GM19468 (cell line): ENCODE results near the gene FUT4.
"Not testable (repeated sequence)": the region's sequence is repeated elsewhere in the genome, so short reads cannot be mapped to it uniquely, and the experiment has no call there.

Experiments used
- ATAC-seq: cut with Tn5 transposase; IDR thresholded peaks from one replicate; pipeline ENCODE4 v1.9.1; 2021; ENCODE audit warnings: mild to moderate bottlenecking, moderate library complexity, moderate number of reproducible peaks; ENCODE audit not compliant: unreplicated experiment; ENCODE audit errors: extremely low read depth

Gene FUT4

DNA sequence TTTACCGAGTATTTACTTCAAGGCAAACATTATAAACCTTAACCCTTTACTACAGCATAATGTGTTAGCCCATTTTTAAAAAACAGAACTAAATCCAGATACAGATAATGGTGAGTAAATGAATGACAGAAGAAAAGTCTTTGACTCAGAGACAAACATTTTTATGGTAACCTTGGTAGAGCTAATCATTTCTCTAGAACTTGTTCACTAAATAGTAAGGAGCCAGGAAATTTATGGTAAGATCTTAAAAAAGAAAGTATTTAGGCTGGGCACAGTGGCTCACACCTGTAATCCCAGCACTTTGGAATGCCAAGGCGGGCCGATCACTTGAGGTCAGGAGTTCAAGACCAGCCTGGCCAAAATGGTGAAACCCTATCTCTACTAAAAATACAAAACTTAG is 11.5 kb upstream of the FUT4 start:
- ATAC-seq, result no peak

DNA sequence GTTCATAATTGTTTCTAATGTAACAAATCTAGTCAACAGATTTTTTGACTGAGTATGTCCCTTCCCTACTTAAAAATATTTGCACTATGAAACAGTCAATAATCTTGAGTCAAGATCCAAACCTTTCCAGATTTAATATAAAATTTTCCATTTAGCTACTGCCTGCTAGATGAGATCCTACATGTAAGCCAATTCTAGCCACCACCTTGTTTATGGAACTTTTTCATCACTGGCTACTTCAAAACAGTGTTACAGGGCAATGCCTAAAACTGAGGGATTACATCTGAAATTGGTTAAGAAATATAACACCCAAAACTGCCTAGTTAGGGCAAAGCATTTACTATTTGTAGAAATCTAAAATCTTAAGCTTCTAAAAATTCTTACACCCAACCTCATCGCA is 10.5 kb upstream of the FUT4 start:
- no peak for ATAC-seq

DNA sequence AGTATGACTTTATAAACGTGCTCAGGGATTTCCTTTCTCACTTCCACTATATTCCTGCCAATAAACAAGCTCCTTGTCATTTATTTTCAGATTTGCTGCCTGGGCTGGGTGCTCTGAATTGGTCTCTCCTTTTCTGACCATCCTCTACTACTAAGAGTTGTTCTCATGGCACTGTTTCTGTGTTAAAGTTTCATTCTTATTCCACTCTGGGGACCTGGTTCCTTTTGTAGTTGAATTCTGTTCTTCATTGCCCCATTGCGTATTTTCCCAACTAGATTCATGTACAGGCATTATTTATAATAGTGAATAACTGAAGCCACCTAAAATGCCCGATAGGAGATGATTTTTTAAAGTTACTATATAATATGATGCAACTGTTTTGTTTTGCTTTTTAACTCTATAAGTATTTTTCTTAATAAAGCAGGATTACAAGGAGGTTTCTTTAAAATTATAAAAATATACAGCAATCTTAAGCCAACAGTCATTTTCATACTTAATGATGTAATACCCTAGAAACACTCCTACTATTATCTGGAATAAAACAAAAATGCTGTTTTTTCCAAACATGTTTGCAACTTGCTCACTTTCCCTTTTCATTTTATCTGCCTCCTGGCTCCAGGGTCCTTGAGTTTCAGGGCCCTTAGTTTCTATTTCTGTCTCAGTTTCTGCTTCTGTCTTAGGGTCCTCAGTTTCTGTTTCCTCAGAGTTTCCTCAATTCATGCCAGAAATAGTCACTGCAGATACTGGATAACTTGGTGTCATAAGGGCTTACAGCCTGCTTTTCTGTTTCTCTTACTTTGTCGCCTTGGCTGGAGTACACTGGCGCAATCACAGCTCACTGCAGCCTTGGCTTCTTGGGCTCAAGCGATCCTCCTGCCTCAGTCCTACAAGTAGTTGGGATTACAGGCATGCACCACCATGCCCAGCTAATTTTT is 9.8 kb upstream of the FUT4 start:
- no peak for ATAC-seq

DNA sequence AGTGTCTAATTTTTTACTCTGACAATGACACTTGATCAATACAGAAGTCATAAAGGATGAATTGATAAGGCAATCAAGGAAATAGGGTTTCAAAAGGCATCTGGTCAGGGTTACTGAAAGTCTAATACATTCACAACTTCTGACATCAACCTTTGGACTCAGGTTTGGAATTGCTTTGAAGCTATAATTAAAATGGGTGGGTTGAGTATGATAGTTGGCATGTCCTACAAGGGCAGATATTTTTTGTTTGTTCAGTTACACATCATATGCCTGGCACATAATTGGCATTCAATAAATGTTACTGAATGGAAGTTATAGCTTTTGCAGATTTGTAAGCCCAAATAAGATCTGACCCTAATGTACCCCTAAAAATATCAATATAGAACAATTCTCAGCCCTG is 7.3 kb upstream of the FUT4 start:
- ATAC-seq, result no peak

DNA sequence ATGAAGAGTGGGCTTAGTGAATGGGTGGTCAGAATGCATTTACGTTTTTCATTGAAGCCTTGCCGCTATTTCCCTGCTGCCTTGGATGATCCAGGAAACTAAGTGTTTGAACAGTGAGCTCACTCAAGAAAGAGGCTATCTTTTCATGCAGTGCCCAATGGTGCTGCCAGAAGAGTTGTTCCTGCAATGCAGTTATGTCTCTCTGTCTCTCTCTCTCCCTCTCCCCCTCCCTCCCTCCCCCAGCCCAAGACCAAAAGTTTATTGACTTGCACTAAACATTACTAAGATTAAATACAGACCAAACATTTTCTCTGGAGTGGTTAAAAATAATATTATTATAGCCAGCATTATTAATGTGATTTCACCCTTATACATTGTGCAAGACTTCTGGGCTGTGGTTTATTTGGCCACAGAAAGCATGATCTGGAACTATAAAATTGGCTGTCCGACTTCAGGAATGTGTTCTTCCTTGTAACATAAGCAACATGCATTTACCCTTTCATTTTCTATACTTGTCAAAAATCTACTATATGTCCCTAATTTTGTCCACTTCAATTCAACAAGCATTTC is 6.6 kb upstream of the FUT4 start:
- no peak for ATAC-seq

DNA sequence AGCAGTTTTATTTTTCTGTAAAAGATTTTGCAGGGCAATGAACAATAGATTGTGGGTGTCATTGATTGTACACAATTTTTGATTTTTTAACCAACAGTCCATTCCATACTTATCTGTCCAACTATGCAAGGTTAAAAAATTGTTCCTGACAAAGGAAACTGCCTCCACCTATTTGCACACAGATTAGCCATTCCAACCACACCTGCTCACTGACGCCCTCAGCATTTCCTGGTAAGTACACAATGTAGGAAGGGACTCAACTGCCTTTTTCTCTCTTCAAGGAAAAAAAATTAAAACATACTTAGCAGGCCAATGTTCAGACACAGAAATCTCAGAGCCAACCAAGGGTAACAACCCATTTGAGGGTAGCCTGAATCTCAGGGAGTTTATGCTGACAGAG is 4.3 kb upstream of the FUT4 start:
- ATAC-seq, result no peak

DNA sequence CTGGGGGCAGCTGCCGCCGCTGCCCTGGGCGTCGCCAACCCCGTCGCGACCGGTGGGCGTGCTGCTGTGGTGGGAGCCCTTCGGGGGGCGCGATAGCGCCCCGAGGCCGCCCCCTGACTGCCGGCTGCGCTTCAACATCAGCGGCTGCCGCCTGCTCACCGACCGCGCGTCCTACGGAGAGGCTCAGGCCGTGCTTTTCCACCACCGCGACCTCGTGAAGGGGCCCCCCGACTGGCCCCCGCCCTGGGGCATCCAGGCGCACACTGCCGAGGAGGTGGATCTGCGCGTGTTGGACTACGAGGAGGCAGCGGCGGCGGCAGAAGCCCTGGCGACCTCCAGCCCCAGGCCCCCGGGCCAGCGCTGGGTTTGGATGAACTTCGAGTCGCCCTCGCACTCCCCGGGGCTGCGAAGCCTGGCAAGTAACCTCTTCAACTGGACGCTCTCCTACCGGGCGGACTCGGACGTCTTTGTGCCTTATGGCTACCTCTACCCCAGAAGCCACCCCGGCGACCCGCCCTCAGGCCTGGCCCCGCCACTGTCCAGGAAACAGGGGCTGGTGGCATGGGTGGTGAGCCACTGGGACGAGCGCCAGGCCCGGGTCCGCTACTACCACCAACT is 1.0 kb downstream of the FUT4 start:
- no peak for ATAC-seq

DNA sequence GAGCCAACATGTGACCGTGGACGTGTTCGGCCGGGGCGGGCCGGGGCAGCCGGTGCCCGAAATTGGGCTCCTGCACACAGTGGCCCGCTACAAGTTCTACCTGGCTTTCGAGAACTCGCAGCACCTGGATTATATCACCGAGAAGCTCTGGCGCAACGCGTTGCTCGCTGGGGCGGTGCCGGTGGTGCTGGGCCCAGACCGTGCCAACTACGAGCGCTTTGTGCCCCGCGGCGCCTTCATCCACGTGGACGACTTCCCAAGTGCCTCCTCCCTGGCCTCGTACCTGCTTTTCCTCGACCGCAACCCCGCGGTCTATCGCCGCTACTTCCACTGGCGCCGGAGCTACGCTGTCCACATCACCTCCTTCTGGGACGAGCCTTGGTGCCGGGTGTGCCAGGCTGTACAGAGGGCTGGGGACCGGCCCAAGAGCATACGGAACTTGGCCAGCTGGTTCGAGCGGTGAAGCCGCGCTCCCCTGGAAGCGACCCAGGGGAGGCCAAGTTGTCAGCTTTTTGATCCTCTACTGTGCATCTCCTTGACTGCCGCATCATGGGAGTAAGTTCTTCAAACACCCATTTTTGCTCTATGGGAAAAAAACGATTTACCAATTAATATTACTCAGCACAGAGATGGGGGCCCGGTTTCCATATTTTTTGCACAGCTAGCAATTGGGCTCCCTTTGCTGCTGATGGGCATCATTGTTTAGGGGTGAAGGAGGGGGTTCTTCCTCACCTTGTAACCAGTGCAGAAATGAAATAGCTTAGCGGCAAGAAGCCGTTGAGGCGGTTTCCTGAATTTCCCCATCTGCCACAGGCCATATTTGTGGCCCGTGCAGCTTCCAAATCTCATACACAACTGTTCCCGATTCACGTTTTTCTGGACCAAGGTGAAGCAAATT is 1.8 kb downstream of the FUT4 start:
- ATAC-seq, result no peak

DNA sequence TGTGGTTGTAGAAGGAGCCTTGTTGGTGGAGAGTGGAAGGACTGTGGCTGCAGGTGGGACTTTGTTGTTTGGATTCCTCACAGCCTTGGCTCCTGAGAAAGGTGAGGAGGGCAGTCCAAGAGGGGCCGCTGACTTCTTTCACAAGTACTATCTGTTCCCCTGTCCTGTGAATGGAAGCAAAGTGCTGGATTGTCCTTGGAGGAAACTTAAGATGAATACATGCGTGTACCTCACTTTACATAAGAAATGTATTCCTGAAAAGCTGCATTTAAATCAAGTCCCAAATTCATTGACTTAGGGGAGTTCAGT is 2.4 kb downstream of the FUT4 start:
- no peak for ATAC-seq

DNA sequence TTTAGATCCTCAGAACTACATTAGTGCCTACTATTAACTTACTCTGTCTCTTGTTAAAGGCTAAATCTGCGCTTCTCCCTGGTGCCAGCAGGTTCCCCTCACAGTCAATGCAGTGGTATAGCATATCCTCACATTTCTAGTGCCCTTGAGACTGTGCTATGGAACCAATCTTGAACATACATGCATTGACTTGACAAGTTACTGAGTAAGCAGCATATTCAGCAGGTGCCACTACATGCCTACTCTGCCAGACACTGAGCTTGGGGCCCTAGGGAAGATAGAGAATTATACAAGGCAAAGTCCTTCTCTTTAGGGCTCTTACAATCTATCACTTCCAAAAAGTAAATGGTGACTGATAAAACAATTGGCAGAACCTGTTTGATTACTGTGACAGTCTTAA is 3.2 kb downstream of the FUT4 start:
- ATAC-seq, result no peak

DNA sequence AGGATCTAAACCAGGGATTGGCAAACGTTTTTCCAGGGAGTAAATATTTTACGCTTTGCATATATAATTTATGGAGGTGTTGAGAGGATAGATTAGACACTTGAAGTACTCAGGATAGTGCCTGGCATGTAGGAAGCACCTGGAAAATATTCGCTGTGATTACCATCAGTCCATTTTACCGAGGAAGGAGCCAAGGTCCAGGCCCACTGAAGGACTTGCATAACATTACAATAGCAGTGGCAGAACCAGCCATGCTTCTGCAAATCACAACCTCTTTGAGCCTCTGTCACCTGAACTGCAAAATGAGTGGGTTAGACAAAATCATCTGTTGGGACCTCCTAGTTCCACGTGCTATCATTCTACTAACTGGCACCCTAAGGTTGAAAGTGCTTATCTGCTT is 5.4 kb downstream of the FUT4 start:
- no peak for ATAC-seq

DNA sequence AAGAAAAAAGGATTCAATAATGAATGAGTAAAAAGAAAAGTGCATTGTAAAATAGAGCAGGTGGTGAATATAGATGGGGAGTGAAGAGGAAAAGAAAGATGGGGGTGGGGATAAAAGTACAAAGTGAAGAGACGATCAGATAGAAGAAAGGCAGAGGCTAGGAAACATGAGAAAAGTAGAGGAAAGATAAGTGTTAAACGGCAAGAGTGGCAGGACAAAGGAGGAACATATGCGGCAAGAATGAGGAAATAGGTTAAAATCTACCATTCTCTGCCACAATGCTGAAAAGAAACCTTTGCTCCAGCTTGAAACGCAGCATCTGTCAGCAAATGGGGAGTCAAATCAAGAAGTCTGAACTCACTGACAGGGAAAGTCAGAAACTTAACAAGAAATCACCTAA is 6.8 kb downstream of the FUT4 start:
- no peak for ATAC-seq

DNA sequence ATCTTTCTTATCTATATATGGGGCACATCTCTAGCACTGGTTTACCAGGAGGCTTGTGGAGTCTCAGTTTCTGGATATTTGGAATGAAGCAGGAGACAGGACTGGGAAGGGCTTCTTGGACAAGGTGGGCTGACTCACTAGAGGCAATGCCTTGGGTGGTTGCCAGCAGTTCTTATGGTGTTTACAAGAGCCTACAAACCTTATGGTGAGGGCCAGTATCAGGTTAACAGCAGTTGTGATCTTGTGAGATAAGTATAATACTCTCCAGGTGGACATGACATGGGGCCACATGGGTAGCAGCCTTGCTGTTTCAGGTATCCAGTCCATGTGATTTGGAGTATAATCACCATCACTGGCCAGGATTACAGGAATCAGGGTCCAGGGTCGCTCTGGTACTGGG is 10.2 kb downstream of the FUT4 start:
- no peak for ATAC-seq

DNA sequence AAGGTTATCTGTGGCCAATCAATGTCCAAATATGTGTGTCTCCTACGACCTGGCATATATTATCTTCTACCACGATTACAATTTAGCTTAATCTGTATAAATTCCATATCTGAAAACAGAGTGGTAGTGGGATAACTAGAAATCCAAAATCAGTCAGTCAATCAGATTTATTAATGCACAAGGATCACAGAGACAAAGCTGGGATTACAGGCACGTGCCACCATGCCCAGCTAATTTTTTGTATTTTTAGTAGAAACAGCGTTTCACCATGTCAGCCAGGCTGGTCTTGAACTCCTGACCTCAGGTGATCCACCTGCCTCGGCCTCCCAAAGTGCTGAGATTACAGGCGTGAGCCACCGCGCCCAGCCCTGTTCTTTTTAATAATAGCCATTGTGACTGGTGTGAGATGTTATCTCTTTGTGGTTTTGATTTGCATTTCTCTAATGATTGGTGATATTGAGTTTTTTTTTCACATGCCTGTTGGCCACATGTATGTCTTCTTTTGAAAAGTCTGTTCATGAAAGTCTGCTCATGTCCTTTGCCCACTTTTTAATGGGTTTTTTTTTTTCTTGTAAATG is 12.1 kb downstream of the FUT4 start:
- not testable (repeated sequence) for ATAC-seq

DNA sequence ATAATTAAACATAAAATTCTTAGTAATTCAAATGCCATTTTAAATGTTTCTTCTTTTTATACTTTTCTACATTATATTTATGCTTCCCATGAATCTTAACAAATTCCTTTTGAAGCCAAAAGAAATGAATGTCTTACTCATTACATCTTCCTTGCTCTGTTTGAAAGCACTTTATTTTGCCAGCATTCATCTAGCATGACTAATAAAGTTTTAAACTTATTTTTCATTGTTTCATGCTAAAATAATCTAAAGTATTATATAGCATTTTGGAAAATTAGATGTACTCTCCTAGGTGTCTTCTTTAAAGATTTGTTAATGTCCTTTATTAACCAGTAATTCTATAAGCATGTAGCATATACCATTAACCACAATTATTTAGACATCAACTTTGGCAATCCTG is 13.7 kb downstream of the FUT4 start:
- no peak for ATAC-seq

DNA sequence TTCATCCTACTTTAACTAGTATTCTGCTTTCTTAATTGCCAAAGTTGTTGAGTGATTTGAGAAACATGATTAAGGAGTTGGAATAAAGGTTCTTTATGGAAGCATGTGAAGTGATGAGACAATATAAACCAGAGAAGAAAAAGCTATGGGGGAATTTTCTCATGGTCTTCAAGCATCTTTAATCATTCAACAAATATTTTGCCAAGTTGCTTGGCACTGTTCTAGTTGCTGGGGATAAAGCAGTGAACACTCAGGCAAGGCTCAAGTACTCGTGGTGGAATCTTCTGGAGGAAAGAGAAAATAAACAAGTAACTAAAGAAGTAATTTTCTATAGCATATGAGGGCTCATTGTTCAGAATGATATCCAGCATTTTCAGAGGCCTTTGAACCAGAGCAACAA is 14.3 kb downstream of the FUT4 start:
- no peak for ATAC-seq

DNA sequence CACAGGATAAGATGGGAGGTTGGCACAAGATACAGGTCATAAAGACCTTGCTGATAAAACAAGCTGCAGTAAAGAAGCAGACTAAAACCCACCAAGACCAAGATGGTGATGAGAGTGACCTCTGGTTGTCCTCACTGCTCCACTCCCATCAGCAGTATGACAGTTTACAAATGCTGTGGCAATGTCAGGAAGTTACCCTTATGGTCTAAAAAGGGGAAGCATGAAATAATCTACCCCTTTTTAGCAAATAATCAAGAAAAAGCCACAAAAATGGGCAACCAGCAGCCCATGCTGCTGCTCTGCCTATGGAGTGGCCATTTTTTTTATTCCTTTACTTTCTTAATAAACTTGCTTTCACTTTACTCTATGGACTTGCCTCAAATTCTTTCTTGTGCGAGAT is 14.7 kb downstream of the FUT4 start:
- no peak for ATAC-seq

DNA sequence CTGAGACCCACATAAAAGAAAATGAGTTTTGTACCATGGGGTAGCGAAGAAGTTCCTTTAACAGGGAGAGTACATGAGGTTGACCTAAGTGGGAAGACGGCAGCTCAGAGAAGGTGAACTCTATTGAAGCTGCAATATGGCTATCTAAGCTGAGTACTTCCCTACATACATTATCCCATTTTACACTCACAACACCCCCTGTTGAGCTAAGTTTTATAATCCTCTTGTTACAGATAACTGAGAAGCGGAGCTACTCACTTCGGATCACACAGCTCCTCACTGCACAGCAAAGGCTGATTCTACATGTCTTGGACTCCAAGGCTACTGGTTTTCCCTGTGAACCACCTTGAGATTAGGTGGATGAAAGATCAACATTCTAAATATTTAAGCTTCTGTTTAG is 15.2 kb downstream of the FUT4 start:
- no peak for ATAC-seq

DNA sequence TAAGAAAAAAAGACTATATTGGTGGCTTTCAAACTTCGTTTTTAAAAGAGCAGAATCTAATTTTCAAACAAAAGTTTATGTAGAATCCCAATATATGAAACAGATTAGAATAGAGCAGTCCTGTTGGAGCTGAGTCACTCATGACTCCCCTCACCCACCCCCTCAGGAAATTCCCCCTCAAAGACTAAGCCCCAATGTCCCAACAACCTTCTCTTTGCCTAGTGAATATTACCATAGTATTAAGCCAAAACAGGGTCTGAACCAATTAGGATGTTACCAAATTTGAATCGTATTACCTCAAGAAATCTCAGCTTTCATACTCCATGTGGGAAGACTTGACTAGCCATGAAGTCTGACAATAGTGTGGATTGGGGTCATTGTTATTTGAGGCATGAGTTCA is 15.6 kb downstream of the FUT4 start:
- no peak for ATAC-seq

DNA sequence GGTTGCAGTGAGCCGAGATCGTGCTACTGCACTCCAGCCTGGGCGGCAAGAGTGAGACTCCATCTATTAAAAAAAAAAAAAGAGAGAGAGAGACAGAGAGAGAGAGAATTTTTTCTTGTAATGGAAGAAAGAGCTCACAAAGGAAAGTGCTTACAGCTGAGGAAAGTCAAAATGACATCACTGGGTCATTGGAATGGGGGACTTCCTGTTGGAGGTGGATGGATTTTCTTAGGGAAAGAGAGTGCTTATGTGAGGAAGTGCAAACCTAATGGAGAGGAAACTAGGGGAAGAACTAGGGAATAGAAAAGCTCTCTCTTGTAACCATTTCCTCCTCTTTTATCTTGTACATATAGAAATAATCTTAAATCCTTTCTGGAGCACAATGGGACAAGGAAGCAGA is 17.1 kb downstream of the FUT4 start:
- no peak for ATAC-seq
